Effector CD8-positive, alpha-beta T cell (primary cell): ENCODE data around the gene GADD45B.
"Not testable (repeated sequence)": the region's sequence is repeated elsewhere in the genome, so short reads cannot be mapped to it uniquely, and the experiment has no call there.

Experiments
- DNase-seq: peaks from one replicate; lab custom pipeline; 2025; lab: John Stamatoyannopoulos, UW

GADD45B gene

GRCh38 chr19:2444251-2445002 is 31.5 kb upstream of the GADD45B start:
- no peak for DNase-seq

- no peak for DNase-seq
Measured at GRCh38 chr19:2446381-2446780, 29.5 kb upstream of the GADD45B start.

- no peak for DNase-seq
Measured at GRCh38 chr19:2449019-2449418, 26.9 kb upstream of the GADD45B start.

GRCh38 chr19:2451138-2451537 is 24.8 kb upstream of the GADD45B start:
- no peak for DNase-seq

GRCh38 chr19:2451741-2452140 is 24.2 kb upstream of the GADD45B start:
- no peak for DNase-seq

GRCh38 chr19:2453431-2454025 is 22.4 kb upstream of the GADD45B start:
- no peak for DNase-seq

- no peak for DNase-seq
Measured at GRCh38 chr19:2454199-2454961, 21.5 kb upstream of the GADD45B start.

- no peak for DNase-seq
Measured at GRCh38 chr19:2454962-2455850, 20.7 kb upstream of the GADD45B start.

- peak; percentile 46 for DNase-seq
Measured at GRCh38 chr19:2455851-2456570, 19.9 kb upstream of the GADD45B start.

GRCh38 chr19:2457394-2458037 is 18.4 kb upstream of the GADD45B start:
- DNase-seq = no peak

- no peak for DNase-seq
Measured at GRCh38 chr19:2458054-2458453, 17.9 kb upstream of the GADD45B start.

GRCh38 chr19:2458776-2459175 is 17.2 kb upstream of the GADD45B start:
- DNase-seq = not testable (repeated sequence)

- no peak for DNase-seq
Measured at GRCh38 chr19:2460245-2460644, 15.7 kb upstream of the GADD45B start.

- DNase-seq = peak; percentile 33
Measured at GRCh38 chr19:2461751-2462634, 13.9 kb upstream of the GADD45B start.

- DNase-seq = no peak
Measured at GRCh38 chr19:2462635-2463421, 13.1 kb upstream of the GADD45B start.

GRCh38 chr19:2463694-2464093 is 12.2 kb upstream of the GADD45B start:
- not testable (repeated sequence) for DNase-seq

GRCh38 chr19:2464389-2464788 is 11.5 kb upstream of the GADD45B start:
- no peak for DNase-seq

GRCh38 chr19:2468596-2468995 is 7.3 kb upstream of the GADD45B start:
- no peak for DNase-seq
